Stimulated activated CD4-positive, alpha-beta T cell treated with anti-CD3 and anti-CD28 coated beads, Interleukin-12 subunit alpha, Interleukin-12 subunit beta, amount 100 ng/mL, for 4 hours (primary cell): ENCODE results near the gene FBLN1.
"Not testable (repeated sequence)": the region's sequence is repeated elsewhere in the genome, so short reads cannot be mapped to it uniquely, and the experiment has no call there.

Source experiments
- DNase-seq: peaks from one replicate; pipeline ENCODE4 v3.0.0-alpha.2; 2020

FBLN1 gene

GRCh38 chr22:45502215-45503049, at the start of gene FBLN1:
Gene FBLN1 (plus strand): TSS chr22:45502883. CDS start chr22:45502986, 103 bp downstream.
- DNase-seq = no peak

DNA sequence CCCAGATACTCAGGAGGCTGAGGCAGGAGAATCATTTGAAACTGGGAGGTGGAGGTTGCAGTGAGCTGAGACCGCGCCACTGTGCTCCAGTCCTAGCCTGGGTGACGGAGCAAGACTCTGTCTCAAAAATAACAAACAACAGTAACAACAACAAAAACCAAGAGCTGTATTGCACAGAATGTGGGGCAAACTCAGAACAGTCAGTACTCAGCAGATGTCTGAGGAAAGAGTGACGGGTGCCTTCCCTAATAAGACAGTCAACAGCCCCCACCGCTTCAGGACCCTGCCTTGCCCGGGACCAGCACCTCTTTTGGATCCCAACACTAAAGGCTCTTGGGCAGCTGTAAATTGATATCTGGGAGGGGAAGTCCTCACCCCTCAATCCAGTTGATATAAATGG, 48.9 kb upstream of the FBLN1 start:
- DNase-seq = no peak

DNA sequence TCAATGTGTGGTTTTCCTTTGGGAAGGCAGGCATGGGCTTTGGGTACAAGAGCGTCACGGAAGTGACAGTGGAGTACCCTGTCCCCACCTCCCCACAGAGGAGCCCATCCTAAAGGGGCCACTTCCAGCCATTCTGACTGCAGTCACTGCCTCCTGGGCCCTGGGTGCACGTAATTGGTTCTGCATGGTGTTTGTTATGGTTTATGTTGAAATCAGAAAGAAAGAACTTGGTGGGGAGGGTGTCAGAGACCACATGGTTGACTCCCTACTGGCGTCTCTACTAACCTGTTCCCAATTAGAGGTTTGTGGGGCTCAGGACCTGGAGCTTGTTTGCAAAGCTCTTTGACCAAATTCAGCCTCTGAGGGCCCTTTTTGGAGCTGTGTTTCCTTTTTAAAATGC, 48.4 kb upstream of the FBLN1 start:
- no peak for DNase-seq

DNA sequence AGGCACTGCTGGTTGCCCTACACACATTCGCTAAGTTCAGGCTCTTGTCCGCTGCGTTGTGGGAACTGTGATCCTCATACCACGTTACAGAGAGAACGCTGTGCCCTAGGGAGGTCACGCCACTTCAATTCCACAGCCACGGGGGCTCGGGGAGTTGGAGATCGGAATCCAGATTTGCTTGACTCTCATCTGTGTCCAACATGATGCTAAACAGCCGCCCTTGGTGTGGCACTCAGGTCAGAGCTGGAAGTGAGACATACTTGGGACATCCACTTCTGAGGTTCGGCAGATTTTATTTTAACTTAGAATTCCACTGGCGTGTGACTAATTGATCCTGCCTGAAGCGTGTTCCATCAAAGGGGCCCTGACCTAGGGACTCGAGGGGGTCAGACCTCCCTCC, 47.5 kb upstream of the FBLN1 start:
- DNase-seq = no peak

GRCh38 chr22:45455621-45456020, 47.1 kb upstream of the FBLN1 start:
- DNase-seq = no peak

DNA sequence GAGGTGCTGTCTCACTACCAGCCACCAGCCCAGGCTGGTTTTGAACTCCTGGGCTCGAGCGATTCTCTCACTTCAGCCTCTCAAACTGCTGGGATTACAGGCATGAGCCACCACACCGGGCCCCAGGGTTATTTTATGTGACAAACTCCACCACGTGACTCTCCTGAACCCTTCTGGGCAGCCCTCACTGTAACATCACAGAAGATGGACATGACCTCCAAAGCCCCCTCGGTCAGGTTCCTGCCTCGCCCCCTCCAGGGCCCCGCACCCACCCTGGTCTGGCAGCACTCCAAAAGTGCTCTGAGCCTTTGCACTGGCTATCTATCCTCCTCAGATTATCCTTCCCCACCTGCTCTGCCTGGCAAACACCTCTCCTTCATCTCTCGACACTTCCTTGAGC, 45.9 kb upstream of the FBLN1 start:
- no peak for DNase-seq

DNA sequence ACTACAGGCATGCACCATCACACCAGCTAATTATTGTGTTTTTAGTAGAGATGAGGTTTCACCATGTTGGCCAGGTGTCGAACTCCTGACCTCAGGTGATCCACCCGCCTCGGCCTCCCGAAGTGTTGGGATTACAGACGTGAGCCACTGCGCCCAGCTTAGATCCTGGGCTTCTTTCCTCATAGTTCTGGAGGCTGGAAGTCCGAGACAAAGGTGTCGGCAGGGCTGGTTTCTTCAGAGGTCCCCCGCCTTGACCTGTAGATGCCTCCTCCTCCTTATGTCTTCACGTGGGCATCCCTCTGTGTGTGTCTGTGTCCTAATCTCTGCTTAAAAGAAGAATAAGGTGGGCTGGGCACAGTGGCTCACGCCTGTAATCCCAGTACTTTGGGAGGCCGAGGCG, 44.2 kb upstream of the FBLN1 start:
- DNase-seq = no peak

DNA sequence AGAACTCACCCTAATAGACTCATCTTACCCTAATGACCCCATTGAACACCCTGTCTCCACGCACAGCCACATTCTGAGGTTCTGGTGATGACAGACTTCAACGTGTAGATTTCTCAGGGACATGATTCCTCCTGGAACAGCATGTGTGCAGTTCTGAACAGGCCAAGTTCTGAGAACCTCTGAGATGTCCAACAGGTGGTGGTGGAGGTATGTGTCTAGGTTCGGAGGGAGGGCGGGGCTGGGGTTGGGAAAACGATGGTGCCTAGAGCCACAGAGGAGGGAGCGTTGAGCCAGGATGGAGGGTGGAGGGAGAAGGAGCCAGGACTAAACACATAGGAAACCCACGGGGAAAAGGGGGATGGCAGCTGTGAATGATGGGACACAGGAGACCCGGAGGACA, 43.4 kb upstream of the FBLN1 start:
- no peak for DNase-seq

DNA sequence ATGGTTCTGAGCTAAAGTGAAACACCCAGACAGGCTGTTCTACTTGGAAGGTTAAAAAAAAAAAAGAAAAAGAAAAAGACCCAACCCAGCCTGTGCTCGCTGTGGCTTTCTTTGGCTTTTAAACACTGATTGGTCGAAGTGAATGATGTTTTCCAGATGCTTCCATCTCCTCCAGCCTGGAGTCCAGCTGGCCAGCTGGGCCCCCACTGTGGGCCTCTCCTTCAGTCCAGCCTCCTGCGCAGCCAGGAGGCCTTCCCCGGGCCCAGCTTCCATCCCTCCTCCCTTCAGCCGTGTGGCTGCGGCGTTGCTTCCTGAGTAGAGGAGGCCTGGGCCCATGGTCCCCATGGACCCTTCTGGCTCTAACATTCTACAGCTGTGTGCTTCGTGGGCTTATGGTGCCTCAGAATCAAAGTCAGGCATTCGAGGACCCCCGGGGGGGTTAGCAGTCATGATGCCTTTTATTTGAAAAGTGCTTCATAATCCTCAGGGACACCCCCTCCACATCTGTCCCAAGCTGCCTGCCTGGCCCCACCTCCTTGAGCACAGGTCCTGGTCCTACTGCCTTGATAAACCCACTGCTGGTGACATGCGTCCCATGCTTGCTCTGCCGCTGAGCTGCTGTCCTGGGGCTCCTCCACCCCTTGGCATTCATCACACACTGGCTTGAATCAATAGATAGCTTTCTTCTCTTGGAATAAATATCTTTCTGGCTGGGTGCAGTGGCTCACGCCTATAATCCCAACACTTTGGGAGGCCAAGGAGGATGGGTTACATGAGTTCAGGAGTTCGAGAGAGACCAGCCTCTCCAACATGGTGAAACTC, 42.2 kb upstream of the FBLN1 start:
- DNase-seq = no peak

DNA sequence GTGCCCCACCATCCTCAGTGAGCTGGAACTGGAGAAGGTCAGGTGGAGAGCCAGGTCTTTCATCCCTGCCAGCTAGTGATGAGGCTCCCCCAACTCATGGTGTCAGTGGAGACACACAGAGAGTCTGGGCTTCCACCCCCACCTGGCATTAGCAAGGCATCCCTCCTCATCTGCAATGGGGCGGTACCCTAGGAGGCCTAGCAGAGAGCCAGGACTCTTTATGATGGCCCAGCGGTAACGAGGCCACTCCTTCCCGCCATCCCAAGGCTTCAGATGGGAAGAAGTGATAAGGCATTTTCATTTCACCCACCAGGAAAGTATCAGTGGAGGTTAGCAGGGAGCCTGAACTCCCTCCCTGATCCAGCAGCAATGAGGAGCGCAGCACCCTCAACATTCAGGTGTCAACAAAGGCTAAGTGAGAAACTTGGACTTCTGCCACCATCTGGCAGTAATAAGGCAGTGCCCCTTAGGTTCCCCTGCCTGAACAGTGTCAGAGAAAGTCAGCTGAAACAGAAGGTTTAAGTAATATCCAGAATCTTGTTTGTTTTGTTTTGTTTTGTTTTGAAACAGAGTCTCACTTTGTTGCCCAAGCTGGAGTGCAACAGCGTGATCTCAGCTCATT, 40.5 kb upstream of the FBLN1 start:
- DNase-seq = no peak

- not testable (repeated sequence) for DNase-seq
Observed at GRCh38 chr22:45463691-45464090, 39.0 kb upstream of the FBLN1 start.

GRCh38 chr22:45465633-45466032, 37.0 kb upstream of the FBLN1 start:
- no peak for DNase-seq

DNA sequence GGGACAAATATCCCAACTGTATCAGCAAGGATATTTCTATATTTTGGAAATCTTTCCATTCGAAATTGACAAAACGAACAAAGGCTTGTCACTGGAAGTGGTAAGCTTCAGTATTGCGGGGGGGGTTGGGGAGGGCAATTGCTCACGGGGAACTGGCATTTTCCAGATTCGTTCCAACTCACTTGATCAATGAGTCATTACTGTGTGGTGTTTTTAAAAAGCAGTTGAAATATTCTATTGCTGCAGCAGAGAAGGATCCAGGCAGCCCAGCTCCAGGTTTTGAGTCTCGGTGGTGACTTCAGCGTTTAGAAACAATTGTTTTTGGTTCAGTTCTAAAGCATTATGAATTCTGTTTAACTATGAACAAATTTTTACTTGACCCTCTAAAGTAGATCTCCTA, 33.8 kb upstream of the FBLN1 start:
- no peak for DNase-seq

DNA sequence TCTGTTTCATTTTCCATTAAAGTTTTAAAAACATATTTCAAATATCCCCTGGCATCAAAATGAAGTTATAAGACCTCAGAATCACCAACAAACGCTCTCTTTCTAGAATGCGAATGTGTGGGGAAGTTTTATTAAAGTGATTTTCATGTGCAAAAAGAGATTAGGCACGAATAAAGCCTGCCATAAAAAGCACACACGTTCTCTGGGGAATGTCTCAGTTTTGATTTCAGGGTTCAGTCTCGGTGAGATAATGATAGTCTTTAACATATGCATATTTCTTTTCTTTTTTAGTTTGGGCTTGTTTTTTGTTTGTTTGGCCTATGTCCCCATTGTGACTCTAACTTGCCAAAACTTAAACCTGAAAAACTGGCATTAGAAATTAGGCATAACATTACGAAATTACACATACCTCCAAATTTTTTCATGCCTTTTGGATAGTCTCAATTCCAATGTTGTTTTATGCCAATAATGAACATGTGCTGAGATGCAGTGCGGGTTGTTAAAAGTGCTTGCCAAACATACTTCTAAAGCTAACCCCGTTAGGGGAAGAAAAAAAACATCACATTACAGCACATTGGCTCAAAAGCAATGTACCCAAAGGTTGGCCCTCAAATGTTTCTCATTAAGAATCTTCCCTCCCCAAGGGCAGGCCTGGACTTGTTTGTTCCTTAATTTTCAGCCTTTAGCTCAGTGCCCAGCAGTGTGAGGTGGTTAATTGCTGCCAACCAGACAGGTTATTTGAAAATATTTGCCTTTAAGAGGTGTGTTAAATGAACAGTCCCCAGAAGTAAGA, 33.2 kb upstream of the FBLN1 start:
- DNase-seq = no peak

DNA sequence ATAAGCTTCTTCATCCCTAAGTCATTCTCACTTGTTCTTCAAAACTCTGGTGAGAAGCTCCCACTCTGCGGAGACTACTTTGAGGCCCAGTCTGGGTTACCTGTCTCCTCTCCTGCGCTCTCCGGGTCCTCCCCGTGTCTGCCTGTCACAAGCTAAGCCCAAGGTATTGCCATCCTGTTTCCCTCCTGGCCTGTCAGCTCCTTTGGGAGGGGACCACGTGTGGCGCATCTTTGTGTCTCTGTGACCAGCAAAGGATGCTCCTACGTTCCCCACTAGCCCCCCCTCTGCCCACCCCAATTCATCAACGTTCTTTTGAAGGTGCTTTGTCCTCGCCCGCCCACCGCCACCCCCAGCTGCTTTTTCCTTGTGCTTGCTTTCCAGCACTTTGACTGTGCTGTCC, 31.8 kb upstream of the FBLN1 start:
- DNase-seq = no peak

- DNase-seq = no peak
Observed at GRCh38 chr22:45472426-45472825, 30.3 kb upstream of the FBLN1 start.

GRCh38 chr22:45473626-45474237, 29.0 kb upstream of the FBLN1 start:
- DNase-seq = no peak

DNA sequence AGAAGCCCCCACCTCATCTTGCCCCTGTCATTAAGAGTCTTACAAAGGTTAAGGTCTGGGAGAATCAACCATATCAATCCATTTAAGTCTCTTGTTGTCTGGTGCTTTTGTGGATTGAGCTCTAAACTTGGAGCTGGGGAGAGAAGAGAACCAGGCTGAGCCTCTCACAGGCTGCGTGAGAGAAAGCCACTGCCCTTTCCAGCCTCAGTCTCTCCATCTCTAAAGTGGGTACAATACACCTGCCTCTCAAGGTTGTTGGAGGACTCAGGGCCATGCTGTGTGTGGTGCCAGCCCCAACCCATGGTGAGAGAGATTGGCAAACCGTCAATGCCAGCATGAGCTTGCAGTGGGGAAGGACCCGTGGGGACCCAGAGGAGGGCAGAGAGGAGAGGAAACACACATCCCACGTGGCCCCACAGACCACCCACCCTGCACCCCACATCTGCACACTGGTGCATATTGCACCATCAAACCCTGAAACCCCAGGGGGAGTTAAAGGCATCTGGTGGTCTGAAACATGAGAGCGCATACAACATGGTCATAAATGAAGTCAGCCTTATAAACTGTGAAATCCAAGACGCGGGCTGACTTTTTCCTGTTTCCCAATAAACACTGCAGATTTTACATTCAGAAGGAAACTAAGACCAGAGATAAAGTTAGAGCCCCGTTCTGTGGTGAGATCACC, 27.5 kb upstream of the FBLN1 start:
- no peak for DNase-seq

DNA sequence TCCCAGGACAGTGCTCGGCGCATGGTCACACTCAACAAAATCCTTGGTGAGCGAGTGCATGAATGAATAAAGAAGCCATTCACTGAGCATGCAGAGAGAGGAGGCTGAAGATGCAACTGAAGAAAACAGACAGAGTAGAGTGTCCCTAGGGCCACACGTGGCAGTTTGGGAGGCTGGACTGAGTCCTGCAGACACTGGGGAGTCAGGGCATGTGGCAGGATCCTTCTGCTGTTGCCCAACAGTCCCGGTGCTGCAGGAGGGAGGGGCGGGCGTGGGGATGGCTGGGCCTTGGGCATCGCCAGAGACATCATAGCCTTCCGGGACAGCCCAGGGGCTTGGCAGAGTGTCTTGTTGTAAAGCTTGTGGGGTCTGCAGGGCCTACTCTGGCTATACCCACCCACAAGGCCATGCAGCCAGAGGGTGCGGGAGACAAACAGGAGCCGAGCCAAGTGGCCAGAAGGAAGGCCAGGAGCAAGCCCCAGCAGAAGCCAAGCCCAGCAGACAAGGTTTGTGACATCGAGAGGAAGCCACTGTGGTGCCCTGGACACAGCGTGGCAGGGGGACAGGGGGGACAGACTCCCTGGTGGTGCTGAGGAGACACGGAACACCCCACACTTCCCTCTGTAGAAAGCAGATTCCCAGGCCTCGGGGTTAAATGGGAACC, 26.7 kb upstream of the FBLN1 start:
- no peak for DNase-seq

GRCh38 chr22:45476814-45477213, 25.9 kb upstream of the FBLN1 start:
- DNase-seq = no peak
